Measurements from ENCODE around the gene SPTLC2.
"Not testable (repeated sequence)": the region's sequence is repeated elsewhere in the genome, so short reads cannot be mapped to it uniquely, and the experiment has no call there.

The SPTLC2 gene

GRCh38 chr14:77544571-77544970, 71.9 kb downstream of the SPTLC2 start:
- DNase-seq = no peak

DNA sequence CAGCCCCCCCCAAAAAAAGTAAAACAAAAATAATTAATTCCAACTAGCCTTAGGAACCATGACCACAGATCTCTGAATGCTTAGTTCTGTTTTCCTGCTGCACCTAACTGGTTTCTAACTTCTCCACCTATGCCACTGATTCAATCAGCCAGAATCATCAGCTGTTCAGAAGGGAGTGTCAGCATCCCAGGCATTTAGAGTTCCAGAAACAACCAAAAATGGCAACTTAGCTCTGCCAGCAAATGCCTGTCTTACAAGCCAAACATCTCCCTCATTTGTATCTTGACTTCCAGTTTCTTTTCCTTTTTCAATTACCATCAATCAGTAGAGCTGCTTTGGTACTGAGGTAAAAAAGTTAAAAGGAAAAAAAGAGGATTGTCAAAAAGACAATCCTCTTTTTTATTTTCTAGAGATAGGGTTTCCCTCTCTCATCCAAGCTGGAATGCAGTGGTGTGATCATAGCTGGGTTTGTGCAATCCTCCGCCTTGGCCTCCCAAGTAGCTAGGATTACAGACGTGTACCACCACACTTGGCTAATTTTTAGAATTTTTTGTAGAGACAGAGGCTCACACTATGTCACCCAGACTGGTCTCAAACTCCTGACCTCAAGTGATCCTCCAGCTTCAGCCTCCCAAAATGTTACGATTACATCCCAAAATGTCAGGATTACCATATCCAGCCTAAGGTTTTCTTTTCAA, 72.7 kb downstream of the SPTLC2 start:
- no peak for DNase-seq

- no peak for DNase-seq
Measured at GRCh38 chr14:77543240-77543551, 73.2 kb downstream of the SPTLC2 start.

DNA sequence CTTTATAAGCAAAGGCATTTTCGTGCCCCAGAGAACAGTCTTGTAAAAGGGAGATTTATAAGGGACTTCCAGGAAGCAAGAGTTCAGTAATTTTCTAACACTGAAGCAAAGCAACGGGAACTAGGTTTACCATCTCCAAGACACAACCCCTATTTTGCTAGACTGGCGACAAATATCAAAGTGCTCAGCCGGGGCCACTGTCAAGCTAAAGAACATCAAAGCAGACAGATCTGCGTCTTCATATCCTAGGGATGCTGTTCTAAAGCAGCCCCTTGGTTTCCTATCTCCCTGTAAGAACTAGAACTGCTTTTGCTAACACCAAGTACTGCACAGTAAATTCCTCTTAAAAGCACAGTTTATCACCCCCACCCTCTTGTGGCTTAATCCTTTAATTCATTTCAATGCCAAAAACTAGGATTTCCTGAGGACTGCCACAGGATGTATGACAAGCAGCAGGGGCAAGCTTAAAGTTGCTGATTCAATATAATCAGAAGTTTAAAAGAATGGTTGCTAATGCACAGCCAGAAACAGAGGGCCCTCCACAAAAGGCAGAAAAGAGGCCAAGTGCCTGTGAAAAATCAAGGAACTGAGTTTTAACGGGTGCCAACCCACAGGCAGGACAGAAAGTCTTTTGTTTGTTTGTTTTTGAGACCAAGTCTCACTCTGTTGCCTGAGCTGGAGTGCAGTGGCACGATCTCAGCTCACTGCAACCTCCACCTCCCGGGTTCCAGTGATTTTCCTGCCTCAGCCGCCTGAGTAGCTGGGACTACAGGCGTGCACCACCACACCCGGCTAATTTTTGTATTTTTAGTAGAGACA, 73.8 kb downstream of the SPTLC2 start:
- DNase-seq = no peak

- DNase-seq = no peak
Measured at GRCh38 chr14:77541905-77542304, 74.5 kb downstream of the SPTLC2 start.

DNA sequence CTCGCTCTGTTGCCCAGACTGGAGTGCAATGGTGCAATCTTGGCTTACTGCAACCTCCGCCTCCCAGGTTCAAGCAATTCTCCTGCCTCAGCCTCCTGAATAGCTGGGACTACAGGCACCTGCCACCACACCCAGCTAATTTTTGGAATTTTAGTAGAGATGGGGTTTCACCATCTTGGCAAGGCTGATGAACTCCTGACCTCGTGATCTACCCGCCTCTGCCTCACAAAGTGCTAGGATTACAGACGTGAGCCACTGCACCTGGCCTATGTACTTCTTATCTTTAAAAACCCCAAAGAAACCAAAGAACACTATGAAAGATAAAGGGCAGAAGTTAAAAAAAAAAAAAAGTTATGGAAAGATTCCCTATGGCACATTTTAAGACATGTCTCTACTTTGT, 79.5 kb downstream of the SPTLC2 start:
- not testable (repeated sequence) for DNase-seq

GRCh38 chr14:77531071-77531470, 85.4 kb downstream of the SPTLC2 start:
- DNase-seq = no peak

DNA sequence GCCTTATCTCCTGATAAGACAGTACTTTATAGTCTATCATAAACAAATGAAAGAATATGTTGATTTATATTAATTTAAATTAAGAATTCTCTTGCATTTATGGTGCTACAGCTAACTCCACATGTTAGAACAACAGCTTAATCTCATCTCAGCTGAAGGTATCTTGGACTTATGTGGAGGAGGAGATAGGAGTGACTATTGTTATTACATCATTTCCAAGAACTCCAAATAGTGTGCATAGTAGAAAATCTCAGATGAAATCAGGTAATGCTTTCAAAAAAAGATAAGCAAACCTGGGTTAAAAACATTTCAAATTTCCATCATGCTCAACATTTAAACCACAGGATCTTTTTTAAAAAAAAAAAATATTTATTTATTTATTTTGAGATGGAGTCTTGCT, 86.5 kb downstream of the SPTLC2 start:
- DNase-seq = no peak

DNA sequence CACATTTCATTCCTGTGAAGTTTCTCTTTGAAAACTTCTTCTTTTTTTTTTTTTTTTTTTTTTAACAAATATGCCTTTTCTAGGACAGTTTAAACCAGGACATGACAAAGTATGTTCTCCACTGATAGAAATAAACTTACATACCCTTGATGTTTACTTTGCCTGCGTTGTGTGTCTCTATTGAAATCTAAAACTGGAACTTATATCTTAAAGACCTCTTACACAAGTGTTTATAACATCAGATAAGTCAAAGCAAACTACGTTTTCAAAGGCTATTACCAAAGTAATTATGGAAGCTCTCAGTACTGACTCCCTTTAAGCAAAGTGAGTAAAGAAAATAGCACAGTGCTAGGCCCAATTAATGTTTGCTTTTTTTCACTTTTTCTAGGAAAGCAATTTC, 87.2 kb downstream of the SPTLC2 start:
- DNase-seq = no peak

- not testable (repeated sequence) for DNase-seq
Measured at GRCh38 chr14:77528701-77529100, 87.7 kb downstream of the SPTLC2 start.

DNA sequence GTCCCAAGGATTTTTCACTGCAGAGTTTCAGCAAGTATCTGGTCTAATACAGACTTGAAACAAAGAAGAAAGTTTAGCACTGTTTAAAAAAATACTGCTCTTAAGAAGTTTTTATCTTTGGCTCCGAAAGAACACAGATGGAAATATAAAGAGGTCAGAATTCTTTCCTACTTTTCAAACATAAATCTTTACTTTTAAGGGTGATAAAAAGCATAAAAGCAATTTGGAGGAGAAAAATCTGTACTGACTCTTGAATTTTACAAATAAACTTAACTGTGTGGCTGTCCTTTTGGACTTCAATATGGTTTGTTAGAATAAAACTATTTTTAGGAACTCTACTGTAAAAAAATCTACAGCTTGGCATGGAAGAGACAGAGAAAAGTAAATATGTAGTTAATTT, 90.2 kb downstream of the SPTLC2 start:
- DNase-seq = no peak

DNA sequence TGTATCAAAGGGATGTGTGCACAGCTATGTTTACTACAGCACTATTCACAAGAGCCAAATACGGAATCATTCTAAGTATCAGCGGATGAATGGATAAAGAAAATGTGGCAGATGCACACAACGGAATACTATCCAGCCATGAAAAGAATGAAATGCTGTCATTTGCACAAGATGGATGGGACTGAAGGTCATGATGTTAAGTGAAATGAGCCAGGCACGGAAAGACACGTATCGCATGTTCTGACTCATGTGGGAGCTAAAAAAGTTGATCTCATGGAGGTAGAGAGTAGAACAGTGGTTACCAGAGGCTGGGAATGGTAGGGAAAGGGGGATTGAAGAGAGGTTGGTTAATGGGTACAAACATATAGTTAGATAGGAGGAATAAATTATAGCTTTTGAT, 91.9 kb downstream of the SPTLC2 start:
- DNase-seq = no peak

- no peak for DNase-seq
Measured at GRCh38 chr14:77523109-77523508, 93.3 kb downstream of the SPTLC2 start.

DNA sequence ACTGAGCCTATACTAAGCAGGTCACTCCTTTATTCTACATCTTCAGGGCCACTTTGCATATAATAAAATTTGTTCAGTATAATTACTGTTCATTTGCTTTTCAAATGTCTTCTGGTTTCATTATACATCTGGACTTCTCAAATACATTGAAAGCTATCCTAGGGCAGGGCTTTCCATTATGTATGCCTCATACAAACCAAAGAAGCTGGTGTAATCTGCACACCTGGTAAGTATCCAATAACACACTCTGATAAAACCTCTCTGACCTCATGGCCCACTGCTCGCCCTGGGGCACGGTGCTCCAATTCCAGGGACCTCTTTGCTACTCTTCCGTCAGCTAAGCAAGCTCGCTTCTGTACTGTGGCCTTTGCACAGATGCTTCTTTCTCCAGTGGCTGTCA, 95.9 kb downstream of the SPTLC2 start:
- DNase-seq = no peak

DNA sequence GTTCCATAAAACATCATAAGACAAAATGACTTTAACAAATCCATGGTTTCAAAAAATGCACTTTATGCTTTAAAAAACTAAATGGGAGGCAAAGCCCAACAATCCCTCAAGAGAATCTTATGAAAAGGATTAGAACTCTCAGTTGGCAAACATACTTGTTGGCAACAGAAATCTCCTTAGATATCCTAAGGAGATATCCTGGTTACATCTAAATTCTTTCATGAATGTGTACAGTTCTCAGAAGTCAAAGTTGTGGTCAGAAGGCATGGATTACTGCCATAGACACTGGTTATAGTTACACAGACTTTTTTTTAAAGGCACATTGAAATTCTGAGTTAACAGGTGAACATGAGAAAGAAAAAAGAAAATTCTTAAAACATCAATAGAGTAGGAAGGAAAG, 100.3 kb downstream of the SPTLC2 start:
- DNase-seq = no peak

DNA sequence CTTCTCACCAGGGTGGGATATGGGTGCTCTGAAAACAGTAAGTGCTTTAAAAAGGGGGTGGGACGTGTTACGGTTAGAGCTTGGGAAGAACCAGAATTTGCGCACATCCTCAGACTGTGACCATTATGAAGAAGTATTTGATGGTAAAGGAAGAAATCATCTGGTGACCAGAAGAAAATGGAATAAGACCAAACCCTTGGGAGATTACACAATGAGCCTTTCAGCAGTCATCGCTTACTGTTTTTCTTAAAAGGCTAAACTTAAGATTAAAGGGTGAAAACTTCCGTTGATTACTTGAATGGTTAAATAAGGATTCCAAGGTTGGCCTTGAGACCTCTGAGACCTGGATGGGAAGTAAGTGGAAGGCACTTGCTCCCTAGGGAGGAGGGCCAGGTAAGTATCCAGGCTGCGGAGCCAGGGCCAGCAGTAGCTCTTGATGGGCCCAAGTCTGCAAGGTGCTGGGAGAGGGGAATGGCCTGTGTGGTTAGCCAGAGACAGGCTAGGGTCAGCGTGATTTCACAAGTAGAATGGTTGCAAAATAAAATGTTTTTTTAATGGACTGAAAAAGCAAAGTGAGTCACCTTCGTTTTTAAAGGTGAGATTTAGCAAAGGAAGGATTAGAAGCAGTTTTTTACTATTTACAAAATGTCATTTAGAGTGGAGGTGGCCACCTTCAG, 104.8 kb downstream of the SPTLC2 start:
- DNase-seq = no peak

DNA sequence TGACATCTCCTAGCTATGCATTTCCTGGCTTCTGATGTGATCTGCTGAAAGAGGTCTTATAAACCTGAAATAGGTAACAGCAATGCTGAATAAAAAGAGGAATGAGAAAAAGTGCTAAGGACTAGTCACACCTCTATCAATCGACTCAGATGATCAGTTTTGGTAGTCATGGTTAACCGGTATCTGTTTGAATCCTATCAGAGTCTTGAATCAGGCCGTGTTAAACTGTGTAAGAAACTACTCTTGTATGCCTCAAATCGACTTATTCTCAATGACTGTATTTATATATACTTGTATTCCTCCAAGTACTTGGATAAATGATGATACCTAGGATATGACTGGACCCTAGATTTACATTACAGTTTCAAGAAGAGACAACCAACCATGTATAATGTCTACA, 107.1 kb downstream of the SPTLC2 start:
- no peak for DNase-seq

- DNase-seq = no peak
Measured at GRCh38 chr14:77508876-77509275, 107.6 kb downstream of the SPTLC2 start.

GRCh38 chr14:77508249-77508648, 108.2 kb downstream of the SPTLC2 start:
- DNase-seq = no peak

GRCh38 chr14:77507762-77508161, 108.7 kb downstream of the SPTLC2 start:
- DNase-seq = no peak

GRCh38 chr14:77505031-77505430, 111.4 kb downstream of the SPTLC2 start:
- DNase-seq = no peak

DNA sequence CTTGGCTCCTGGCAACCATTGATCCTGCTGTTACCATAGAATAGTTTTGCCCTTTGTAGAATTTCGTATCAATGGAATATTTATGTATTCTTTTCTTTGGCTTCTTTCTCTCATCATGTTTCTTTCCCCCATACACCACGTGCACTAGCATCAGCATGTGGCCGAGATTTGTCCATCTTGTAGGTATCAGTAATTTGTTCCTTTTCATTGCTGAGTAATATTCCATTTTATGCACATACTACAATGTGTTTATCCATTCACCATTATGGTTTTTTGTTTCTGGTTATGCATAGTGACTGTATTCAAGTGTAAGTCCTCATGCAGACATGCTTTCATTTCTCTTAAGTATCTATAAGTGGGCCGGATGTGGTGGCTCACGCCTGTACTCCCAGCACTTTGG, 113.3 kb downstream of the SPTLC2 start:
- DNase-seq = no peak

- DNase-seq = no peak
Measured at GRCh38 chr14:77502109-77502782, 114.2 kb downstream of the SPTLC2 start.
